ENCODE data around the gene CA10.

CA10 gene

GRCh38 chr17:51597345-51597744, 561.2 kb downstream of the CA10 start:
- H3K4me1 ChIP-seq (ENCODE audit: insufficient read depth, low read length, poor library complexity, severe bottlenecking) = no peaks in the 10 kb centered on the region
- no peak overlapping the region for H3K4me3 ChIP-seq (ENCODE audit: low read length, poor library complexity, severe bottlenecking)
- H3K79me2 ChIP-seq (ENCODE audit: insufficient read depth, low read length) = no peaks in the 10 kb centered on the region
- H3K9ac ChIP-seq (ENCODE audit: low read depth, low read length, poor library complexity, severe bottlenecking) = no peak overlapping the region
- H3F3A ChIP-seq (ENCODE audit: low read depth) = no peaks in the 10 kb centered on the region
- H4K20me1 ChIP-seq (ENCODE audit: insufficient read depth, low read length, poor library complexity, severe bottlenecking) = no peaks in the 10 kb centered on the region
- no peaks in the 10 kb centered on the region for H3K27me3 ChIP-seq (ENCODE audit: insufficient read depth, low read length, poor library complexity, severe bottlenecking)
- no peak overlapping the region for H2AFZ ChIP-seq (ENCODE audit: low read length)
- H3K9me2 ChIP-seq (replicated peaks; ENCODE audit: low read depth, low read length) = no peaks in the 10 kb centered on the region
- H3K36me3 ChIP-seq (ENCODE audit: insufficient read depth, low read length) = no peaks in the 10 kb centered on the region
- H3K9me3 ChIP-seq (ENCODE audit: insufficient read depth, low read depth, low read length) = no peaks in the 10 kb centered on the region
- H3K4me2 ChIP-seq (ENCODE audit: low read depth, low read length, poor library complexity, severe bottlenecking) = no peak overlapping the region
- no peak for TF ChIP-seq CTCF (conservative IDR thresholded peaks at IDR 0.05; ENCODE audit: low read length)
- no peak for TF ChIP-seq EZH2phosphoT487 (IDR thresholded peaks at IDR 0.05; ENCODE audit: borderline replicate concordance)

- H3K4me3 ChIP-seq (ENCODE audit: low read length, poor library complexity, severe bottlenecking) = no peak overlapping the region
- no peak overlapping the region for H2AFZ ChIP-seq (ENCODE audit: low read length)
- no peak overlapping the region for H3K4me2 ChIP-seq (ENCODE audit: low read depth, low read length, poor library complexity, severe bottlenecking)
- no peak for TF ChIP-seq EZH2phosphoT487 (IDR thresholded peaks at IDR 0.05; ENCODE audit: borderline replicate concordance)
- no peak for TF ChIP-seq CTCF (conservative IDR thresholded peaks at IDR 0.05; ENCODE audit: low read length)
- no peaks in the 10 kb centered on the region for H3K36me3 ChIP-seq (ENCODE audit: insufficient read depth, low read length)
- H3K9me2 ChIP-seq (replicated peaks; ENCODE audit: low read depth, low read length) = no peaks in the 10 kb centered on the region
- H3K27me3 ChIP-seq (ENCODE audit: insufficient read depth, low read length, poor library complexity, severe bottlenecking) = no peaks in the 10 kb centered on the region
- no peaks in the 10 kb centered on the region for H4K20me1 ChIP-seq (ENCODE audit: insufficient read depth, low read length, poor library complexity, severe bottlenecking)
- no peaks in the 10 kb centered on the region for H3K9me3 ChIP-seq (ENCODE audit: insufficient read depth, low read depth, low read length)
- no peak overlapping the region for H3K9ac ChIP-seq (ENCODE audit: low read depth, low read length, poor library complexity, severe bottlenecking)
- H3F3A ChIP-seq (ENCODE audit: low read depth) = no peaks in the 10 kb centered on the region
- no peaks in the 10 kb centered on the region for H3K4me1 ChIP-seq (ENCODE audit: insufficient read depth, low read length, poor library complexity, severe bottlenecking)
- H3K79me2 ChIP-seq (ENCODE audit: insufficient read depth, low read length) = no peaks in the 10 kb centered on the region
These were observed 562.6 kb downstream of the CA10 start for GRCh38 chr17:51595826-51596398.

GRCh38 chr17:51590071-51590656, 568.4 kb downstream of the CA10 start:
- no peaks in the 10 kb centered on the region for H3K79me2 ChIP-seq (ENCODE audit: insufficient read depth, low read length)
- H3K36me3 ChIP-seq (ENCODE audit: insufficient read depth, low read length) = no peaks in the 10 kb centered on the region
- H4K20me1 ChIP-seq (ENCODE audit: insufficient read depth, low read length, poor library complexity, severe bottlenecking) = no peaks in the 10 kb centered on the region
- H3F3A ChIP-seq (ENCODE audit: low read depth) = no peaks in the 10 kb centered on the region
- H3K4me2 ChIP-seq (ENCODE audit: low read depth, low read length, poor library complexity, severe bottlenecking) = no peak overlapping the region
- no peaks in the 10 kb centered on the region for H3K4me1 ChIP-seq (ENCODE audit: insufficient read depth, low read length, poor library complexity, severe bottlenecking)
- H3K27me3 ChIP-seq (ENCODE audit: insufficient read depth, low read length, poor library complexity, severe bottlenecking) = no peaks in the 10 kb centered on the region
- no peak overlapping the region for H3K4me3 ChIP-seq (ENCODE audit: low read length, poor library complexity, severe bottlenecking)
- no peak overlapping the region for H3K9ac ChIP-seq (ENCODE audit: low read depth, low read length, poor library complexity, severe bottlenecking)
- no peak overlapping the region for H2AFZ ChIP-seq (ENCODE audit: low read length)
- TF ChIP-seq CTCF (conservative IDR thresholded peaks at IDR 0.05; ENCODE audit: low read length) (no peak), EZH2phosphoT487 (IDR thresholded peaks at IDR 0.05; ENCODE audit: borderline replicate concordance) (no peak)
- H3K9me3 ChIP-seq (ENCODE audit: insufficient read depth, low read depth, low read length) = no peaks in the 10 kb centered on the region
- H3K9me2 ChIP-seq (replicated peaks; ENCODE audit: low read depth, low read length) = no peaks in the 10 kb centered on the region
